K562 (cell line): Measurements from ENCODE around the gene UGT2B11. TPM values are rescaled to one million over a fixed set of nuclear protein-coding genes. Genes with fewer than 3 reads are reported as not detected.

Experiments
- ARID1B ChIP-seq: fragments of 450-650 bp; IDR thresholded peaks from 2 replicates; pipeline ENCODE4 v1.6.1; 2016; ENCODE audit warnings: antibody characterized with exemption, mild to moderate bottlenecking, inconsistent platforms
- ARNT ChIP-seq, 2 experiments: fragments of 450-650 bp; IDR thresholded peaks; 2 replicates each; pipeline ENCODE4 v1.6.1; 2016; ENCODE audit warnings: mild to moderate bottlenecking in 1 of 2
- ATF7 ChIP-seq: fragments of 450-650 bp; IDR thresholded peaks from 2 replicates; pipeline ENCODE4 v1.7.1; 2014; ENCODE audit warnings: mild to moderate bottlenecking, moderate library complexity
- C11orf30 ChIP-seq: fragments of 450-650 bp; IDR thresholded peaks from 2 replicates; pipeline ENCODE4 v1.6.1; 2016; ENCODE audit warnings: low read depth, mild to moderate bottlenecking
- CAMTA2 ChIP-seq: fragments of 250-450 bp; sonication (Bioruptor Pico); conservative IDR thresholded peaks from 2 replicates; pipeline ENCODE4 v1.5.1; 2022
- CEBPG ChIP-seq, 3 experiments: fragments of 200-800 bp in 1 of 3; sonication (Bioruptor generic) in 1 of 3; sonication (generic) in 1 of 3; formaldehyde crosslinking in 1 of 3; IDR thresholded peaks in 2 of 3; conservative IDR thresholded peaks in 1 of 3; 2 replicates each; pipeline versions ENCODE4 v1.6.1 to v1.8.0; 2016 to 2022; ENCODE audit warnings: missing compliant biosample characterization in 2 of 3, missing genetic modification characterization in 2 of 3, mild to moderate bottlenecking in 1 of 3, missing genetic modification reagents in 1 of 3
- CREB1 ChIP-seq, 2 experiments: sonication (generic) in 1 of 2; formaldehyde crosslinking in 1 of 2; IDR thresholded peaks; 2 replicates each; pipeline versions ENCODE4 v1.6.1 to v1.8.0; 2012 to 2022; ENCODE audit warnings: inconsistent platforms in 1 of 2, mild to moderate bottlenecking in 1 of 2, missing genetic modification reagents in 1 of 2, moderate library complexity in 1 of 2
- EWSR1 ChIP-seq: fragments of 450-650 bp; IDR thresholded peaks from 2 replicates; pipeline ENCODE4 v1.6.1; 2018; ENCODE audit warnings: borderline replicate concordance, mild to moderate bottlenecking, low read depth, moderate library complexity; ENCODE audit not compliant: partially characterized antibody
- EZH2 ChIP-seq: IDR thresholded peaks from 2 replicates; pipeline ENCODE4 v1.6.1; 2012; ENCODE audit warnings: low read depth, mild to moderate bottlenecking, inconsistent platforms, low read length, borderline replicate concordance
- FOXA3 ChIP-seq, 2 experiments: fragments of 450-650 bp in 1 of 2; sonication (generic) in 1 of 2; formaldehyde crosslinking; IDR thresholded peaks in 1 of 2; conservative IDR thresholded peaks in 1 of 2; 2 replicates each; pipeline versions ENCODE4 v1.4.0 to v1.8.0; 2020 to 2022; ENCODE audit warnings: mild to moderate bottlenecking in 2 of 2, missing genetic modification reagents in 1 of 2
- FOXK2 ChIP-seq, 2 experiments: fragments of 450-650 bp; IDR thresholded peaks in 1 of 2; conservative IDR thresholded peaks in 1 of 2; 2 replicates each; pipeline ENCODE4 v1.6.1; 2016; ENCODE audit warnings: low read depth in 2 of 2, mild to moderate bottlenecking in 1 of 2
- HSF4 ChIP-seq: fragments of 250-450 bp; sonication (Bioruptor Pico); IDR thresholded peaks from 2 replicates; pipeline ENCODE4 v2.1.2; 2022; ENCODE audit warnings: mild to moderate bottlenecking, moderate library complexity, borderline replicate concordance
- ILK ChIP-seq: fragments of 450-650 bp; IDR thresholded peaks from 2 replicates; pipeline ENCODE4 v1.6.1; 2016; ENCODE audit warnings: missing genetic modification characterization, low read depth, mild to moderate bottlenecking, missing compliant biosample characterization, moderate library complexity, borderline replicate concordance
- KHSRP ChIP-seq: fragments of 450-650 bp; IDR thresholded peaks from 2 replicates; pipeline ENCODE4 v1.6.1; 2017
- MEF2D ChIP-seq: conservative IDR thresholded peaks from 2 replicates; pipeline ENCODE4 v1.6.1; 2016; ENCODE audit warnings: low read depth, missing genetic modification characterization, missing compliant biosample characterization
- MTA3 ChIP-seq: fragments of 450-650 bp; formaldehyde crosslinking; IDR thresholded peaks from 2 replicates; pipeline ENCODE4 v1.6.1; 2017; ENCODE audit warnings: mild to moderate bottlenecking, borderline replicate concordance
- NFIX ChIP-seq: fragments of 250-450 bp; sonication (Bioruptor Pico); IDR thresholded peaks from 2 replicates; pipeline ENCODE4 v1.4.0; 2020; ENCODE audit warnings: low read depth, mild to moderate bottlenecking, moderate library complexity
- NKRF ChIP-seq: fragments of 450-650 bp; IDR thresholded peaks from 2 replicates; pipeline ENCODE4 v1.6.1; 2016; ENCODE audit warnings: borderline replicate concordance
- PREB ChIP-seq: sonication (generic); formaldehyde crosslinking; IDR thresholded peaks from 2 replicates; pipeline ENCODE4 v1.8.1; 2023; ENCODE audit warnings: mild to moderate bottlenecking, missing genetic modification reagents
- TEAD2 ChIP-seq: fragments of 450-650 bp; IDR thresholded peaks from 2 replicates; pipeline ENCODE4 v1.6.1; 2016; ENCODE audit warnings: missing genetic modification characterization, control low read depth, missing compliant biosample characterization
- ZKSCAN3 ChIP-seq: fragments of 250-450 bp; sonication (Bioruptor Pico); IDR thresholded peaks from 2 replicates; pipeline ENCODE4 v1.4.0; 2020
- ZNF146 ChIP-seq: IDR thresholded peaks from one replicate; pipeline ENCODE4 v1.6.1; 2018; ENCODE audit warnings: missing compliant biosample characterization; ENCODE audit not compliant: unreplicated experiment
- ZNF175 ChIP-seq: fragments of 200-800 bp; sonication (Bioruptor generic); IDR thresholded peaks from 2 replicates; pipeline ENCODE4 v1.6.1; 2016; ENCODE audit warnings: low read depth, mild to moderate bottlenecking, missing genetic modification characterization, missing compliant biosample characterization
- ZNF253 ChIP-seq: fragments of 250-450 bp; sonication (Bioruptor Pico); conservative IDR thresholded peaks from 2 replicates; pipeline ENCODE4 v1.6.1; 2021; ENCODE audit warnings: mild to moderate bottlenecking
- ZNF507 ChIP-seq: conservative IDR thresholded peaks from 2 replicates; pipeline ENCODE4 v1.6.1; 2017; ENCODE audit warnings: missing genetic modification characterization, missing compliant biosample characterization
- ZNF57 ChIP-seq: fragments of 450-650 bp; formaldehyde crosslinking; IDR thresholded peaks from 2 replicates; pipeline ENCODE4 v1.4.0; 2020; ENCODE audit warnings: mild to moderate bottlenecking, moderate library complexity
- ZNF695 ChIP-seq: fragments of 450-650 bp; formaldehyde crosslinking; IDR thresholded peaks from 2 replicates; pipeline ENCODE4 v1.4.0; 2020; ENCODE audit warnings: mild to moderate bottlenecking, moderate library complexity
- ZNF766 ChIP-seq: fragments of 200-800 bp; sonication (Bioruptor generic); conservative IDR thresholded peaks from 2 replicates; pipeline ENCODE4 v1.6.1; 2016; ENCODE audit warnings: missing genetic modification characterization, missing compliant biosample characterization
- polyA plus RNA-seq, 8 experiments: library from polyadenylated mRNA; depleted of rRNA in 4 of 8; stranded (reverse) in 5 of 8; unstranded in 3 of 8; fragments of >200 nt; fragmentation: Nextera tagmentation in 2 of 8; fragmentation: Illumina TruSeq in 1 of 8; extraction: Ambion mirVana in 2 of 8; extraction: Trizol in 1 of 8; gene quantifications; 2 replicates each; pipeline versions ENCODE4 v1.2.1 to v1.2.3, GENCODE V29; 2011 to 2014; ENCODE audit warnings: inconsistent platforms in 1 of 8, missing spikeins in 1 of 8
- total RNA-seq, 7 experiments: library from RNA; depleted of rRNA in 6 of 7; stranded (reverse); fragments of >200 nt in 6 of 7; fragmentation: Illumina TruSeq in 2 of 7; extraction: Trizol in 2 of 7; gene quantifications; 2 replicates each; pipeline versions ENCODE4 v1.2.1 to v1.2.3, GENCODE V29; 2011 to 2021; ENCODE audit warnings: low replicate concordance in 1 of 7

Gene UGT2B11
- total and polyA plus RNA-seq, 9 of the 15 experiments (the other 6 are each of a cell fraction or from before 2014, with no cell fraction given): 0.06 TPM; not detected in 8

- TF ChIP-seq PREB (no peak), EZH2 (no peak), NKRF (no peak), MEF2D (tag) (no peak), ZNF175 (CRISPR knock-in tag) (no peak), MTA3 (no peak), ZKSCAN3 (CRISPR knock-in tag) (no peak), ARID1B (peak; percentile 86), ZNF146 (CRISPR knock-in tag) (no peak), TEAD2 (tag) (no peak), ARNT (IDR thresholded peaks at IDR 0.05) (no peak), ATF7 (no peak), CREB1 (IDR thresholded peaks at IDR 0.05) (no peak), CREB1 (CRISPR knock-in tag; IDR thresholded peaks at IDR 0.05) (no peak), CAMTA2 (CRISPR knock-in tag) (no peak), ZNF507 (tag) (no peak), ZNF695 (CRISPR knock-in tag) (no peak), KHSRP (no peak), ILK (tag) (no peak), HSF4 (CRISPR knock-in tag) (no peak), EWSR1 (no peak), C11orf30 (no peak), FOXK2 (conservative IDR thresholded peaks at IDR 0.05 in 1 of 2, IDR thresholded peaks at IDR 0.05 in 1 of 2; ENCODE audit: low read depth in 2 of 2) (peak; percentile 45 to 47; a peak in 1 of 4 replicates), ZNF766 (CRISPR knock-in tag) (no peak), ZNF253 (CRISPR knock-in tag) (no peak), NFIX (CRISPR knock-in tag) (no peak), FOXA3 (CRISPR knock-in tag; conservative IDR thresholded peaks at IDR 0.05 in 1 of 2, IDR thresholded peaks at IDR 0.05 in 1 of 2) (peak; percentile 91 to 93), CEBPG (CRISPR knock-in tag; IDR thresholded peaks at IDR 0.05) (peak; percentile 24; the same call in 1 of the 2 replicates), CEBPG (tag; conservative IDR thresholded peaks at IDR 0.05 in 1 of 2, IDR thresholded peaks at IDR 0.05 in 1 of 2) (no peak), ZNF57 (CRISPR knock-in tag) (no peak)
These were observed 25.1 kb upstream of the UGT2B11 start (continued) for GRCh38 chr4:69239557-69240168.
